A549 (cell line): Measurements from ENCODE around the gene SEC31B. TPM values are rescaled to one million over a fixed set of nuclear protein-coding genes. Genes with fewer than 3 reads are reported as not detected.

Source experiments
- ATAC-seq, 2 experiments: fragments of 200-7000 bp in 1 of 2; fragments of >200 bp in 1 of 2; cut with Nextera tagmentation in 1 of 2; cut with Tn5 transposase in 1 of 2; 3 replicates each; pipeline versions ENCODE4 v1.8.0 to v1.9.1; 2018 to 2020; ENCODE audit warnings: mild to moderate bottlenecking in 1 of 2, moderate library complexity in 1 of 2
- CTCF ChIA-PET: fragments of 300-600 bp; sonication (Branson Sonifier 250); formaldehyde crosslinking; extraction: SDS; loops from one replicate; lab custom pipeline; 2021; ENCODE audit warnings: antibody characterized with exemption, inconsistent platforms; lab: Yijun Ruan, JAX
- POLR2A ChIA-PET: fragments of 350-600 bp; formaldehyde crosslinking; extraction: SDS; loops from one replicate; lab custom pipeline; 2021; ENCODE audit warnings: antibody characterized with exemption, inconsistent platforms; lab: Yijun Ruan, JAX
- DNase-seq, 2 experiments: peaks; one replicate each; pipeline versions ENCODE4 v3.0.0 to v3.0.0-alpha.2; 2011 to 2016; ENCODE audit warnings: low read depth in 1 of 2, low spot score in 1 of 2
- FAIRE-seq: peaks from 2 replicates; lab custom pipeline; 2011; peaks lifted over from hg19 to GRCh38; lab: Jason Lieb, UNC
- H3K27ac ChIP-seq, 2 experiments: fragments of >200 bp; sonication (Bioruptor Twin); formaldehyde crosslinking; 3 replicates each; pipeline ENCODE4 v1.5.1; 2016 to 2017
- H3K4me1 ChIP-seq: fragments of >200 bp; sonication (Bioruptor Twin); formaldehyde crosslinking; 3 replicates; pipeline ENCODE4 v1.6.1; 2016
- H3K4me2 ChIP-seq: fragments of >200 bp; sonication (Bioruptor Twin); formaldehyde crosslinking; 3 replicates; pipeline ENCODE4 v1.6.1; 2016
- H3K4me3 ChIP-seq: fragments of >200 bp; sonication (Bioruptor Twin); formaldehyde crosslinking; 3 replicates; pipeline ENCODE4 v1.5.1; 2016
- H3K9me3 ChIP-seq: fragments of >200 bp; sonication (Bioruptor Twin); formaldehyde crosslinking; 3 replicates; pipeline ENCODE4 v1.6.1; 2016
- BCL3 ChIP-seq: fragments of >200 bp; sonication (Bioruptor Twin); formaldehyde crosslinking; IDR thresholded peaks from 3 replicates; pipeline ENCODE4 v1.6.1; 2016
- BHLHE40 ChIP-seq: IDR thresholded peaks from 2 replicates; pipeline ENCODE4 v1.6.1; 2012; ENCODE audit warnings: low read depth, low read length, inconsistent platforms
- CBX2 ChIP-seq: fragments of 200-600 bp; sonication (generic); IDR thresholded peaks from 2 replicates; pipeline ENCODE4 v1.6.1; 2016; ENCODE audit warnings: low read depth, mild to moderate bottlenecking, borderline replicate concordance
- CHD2 ChIP-seq: fragments of 150-350 bp; IDR thresholded peaks from 2 replicates; pipeline ENCODE4 v1.6.1; 2014; ENCODE audit warnings: low read length; ENCODE audit not compliant: partially characterized antibody
- EHF ChIP-seq: fragments of 250-450 bp; sonication (Bioruptor Pico); IDR thresholded peaks from 2 replicates; pipeline ENCODE4 v1.5.0; 2020; ENCODE audit warnings: mild to moderate bottlenecking
- EP300 ChIP-seq, 2 experiments: fragments of >200 bp; sonication (Bioruptor Twin); formaldehyde crosslinking; IDR thresholded peaks; 2 replicates in 1 of 2; 3 replicates in 1 of 2; pipeline ENCODE4 v1.6.1; 2016 to 2017
- ESRRA ChIP-seq: fragments of 150-350 bp; IDR thresholded peaks from 2 replicates; pipeline ENCODE4 v1.6.1; 2014; ENCODE audit warnings: mild to moderate bottlenecking, low read length, borderline replicate concordance
- GATA3 ChIP-seq: IDR thresholded peaks from 2 replicates; pipeline ENCODE4 v1.6.1; 2012; ENCODE audit warnings: borderline replicate concordance
- KDM1A ChIP-seq: fragments of 200-600 bp; sonication (generic); IDR thresholded peaks from 2 replicates; pipeline ENCODE4 v1.6.1; 2016; ENCODE audit warnings: low read depth, mild to moderate bottlenecking
- KDM5A ChIP-seq: fragments of 200-600 bp; sonication (generic); IDR thresholded peaks from 2 replicates; pipeline ENCODE4 v1.6.1; 2016; ENCODE audit warnings: antibody characterized with exemption, mild to moderate bottlenecking
- MAZ ChIP-seq: fragments of 150-350 bp; IDR thresholded peaks from 2 replicates; pipeline ENCODE4 v1.6.1; 2014; ENCODE audit warnings: antibody characterized with exemption, low read depth, low read length, borderline replicate concordance
- MYC ChIP-seq: IDR thresholded peaks from 2 replicates; pipeline ENCODE4 v1.6.1; 2012; ENCODE audit warnings: mild to moderate bottlenecking, inconsistent platforms, low read length, improper control_type of control experiment, borderline replicate concordance
- NPAS2 ChIP-seq: fragments of 250-450 bp; sonication (Bioruptor Pico); IDR thresholded peaks from 2 replicates; pipeline ENCODE4 v1.8.0; 2022; ENCODE audit warnings: mild to moderate bottlenecking, moderate library complexity, borderline replicate concordance
- NR3C1 ChIP-seq: fragments of >200 bp; sonication (Bioruptor Twin); formaldehyde crosslinking; IDR thresholded peaks from 3 replicates; pipeline ENCODE4 v1.6.1; 2017
- RARB ChIP-seq: fragments of 250-450 bp; sonication (Bioruptor Pico); IDR thresholded peaks from 2 replicates; pipeline ENCODE4 v1.8.0; 2021; ENCODE audit warnings: mild to moderate bottlenecking, moderate library complexity
- RCOR1 ChIP-seq: fragments of 150-350 bp; IDR thresholded peaks from 2 replicates; pipeline ENCODE4 v1.6.1; 2014; ENCODE audit warnings: antibody characterized with exemption, low read length, low read depth
- TP53 ChIP-seq: fragments of 250-450 bp; sonication (Bioruptor Pico); IDR thresholded peaks from 2 replicates; pipeline ENCODE4 v1.5.0; 2021; ENCODE audit warnings: mild to moderate bottlenecking, moderate library complexity
- ZC3H11A ChIP-seq: fragments of 450-650 bp; IDR thresholded peaks from 2 replicates; pipeline ENCODE4 v1.6.1; 2014; ENCODE audit warnings: antibody characterized with exemption, mild to moderate bottlenecking
- WGBS: methylation state at CpG from one replicate; pipeline ENCODE4 v1.1.6; 2017; ENCODE audit errors: missing lambda C conversion rate; 5-methylcytosine and 5-hydroxymethylcytosine counted together
- polyA plus RNA-seq, 4 experiments: library from polyadenylated mRNA; depleted of rRNA in 3 of 4; stranded (reverse); fragments of >200 nt; fragmentation: RNase III in 1 of 4; extraction: RNeasy Plus Mini Kit Qiagen cat#74134 plus additional on column Dnase treatment in 1 of 4; gene quantifications; 2 replicates in 3 of 4; 3 replicates in 1 of 4; pipeline ENCODE4 v1.2.3, GENCODE V29; 2011 to 2017
- TF ChIP-seq, protein P1 (sequence below): fragments of 450-650 bp; IDR thresholded peaks from 2 replicates; pipeline ENCODE4 v1.6.1; 2014; ENCODE audit warnings: antibody characterized with exemption
- TF ChIP-seq, protein P2 (sequence below): IDR thresholded peaks from 2 replicates; pipeline ENCODE4 v1.6.1; 2012
- TF ChIP-seq, protein P3 (sequence below): fragments of >200 bp; sonication (Bioruptor Twin); formaldehyde crosslinking; IDR thresholded peaks from 2 replicates; pipeline ENCODE4 v1.6.1; 2016
- TF ChIP-seq, protein P4 (sequence below): fragments of 150-350 bp; IDR thresholded peaks from 2 replicates; pipeline ENCODE4 v1.6.1; 2014; ENCODE audit warnings: low read depth, mild to moderate bottlenecking, low read length
- TF ChIP-seq, protein P5 (sequence below): IDR thresholded peaks from 2 replicates; pipeline ENCODE4 v1.6.1; 2012

Gene SEC31B
- polyA plus RNA-seq, 2 of the 4 experiments (the other 2 are of a cell fraction), result 6.2 to 7.1 TPM

DNA sequence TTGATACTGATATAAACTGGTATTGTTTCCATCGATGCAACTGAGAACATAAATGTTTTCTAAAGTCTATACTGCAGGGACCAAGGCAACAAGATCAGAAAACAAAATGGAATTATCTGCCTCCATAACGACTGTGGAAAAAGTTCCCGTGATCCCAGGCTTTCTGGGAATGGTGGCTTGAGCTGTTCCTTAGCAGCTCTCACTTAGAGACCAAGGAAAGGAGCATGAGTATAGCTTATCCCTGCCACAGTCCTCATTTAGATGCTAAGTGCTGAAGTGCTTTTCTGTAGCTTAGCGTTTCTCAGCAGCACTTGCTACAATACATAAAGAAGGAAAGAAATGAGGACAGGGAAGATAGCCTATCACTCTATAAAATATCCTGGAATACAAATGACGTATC is 51.3 kb downstream of the SEC31B start:
- Histone ChIP-seq H3K4me2 (no peak overlapping the region), H3K27ac (no peak overlapping the region), H3K4me1 (no peaks in the 10 kb centered on the region), H3K4me3 (no peak overlapping the region), H3K9me3 (no peaks in the 10 kb centered on the region)
- CTCF ChIA-PET, result interaction anchor here (0.6 to 4.1 kb wide), 8 partner anchors 14 to 410 kb away, joined by 3 to 27 read pairs (median 4); no protein-coding TSS in a partner anchor
- DNase-seq (no peak), ATAC-seq (no peak), FAIRE-seq (no peak)
- no peak for TF ChIP-seq NPAS2 (CRISPR knock-in tag)
- POLR2A ChIA-PET, result no interaction called here
- WGBS, result 25% methylated on average over 5 of the region's 5 CpGs

DNA sequence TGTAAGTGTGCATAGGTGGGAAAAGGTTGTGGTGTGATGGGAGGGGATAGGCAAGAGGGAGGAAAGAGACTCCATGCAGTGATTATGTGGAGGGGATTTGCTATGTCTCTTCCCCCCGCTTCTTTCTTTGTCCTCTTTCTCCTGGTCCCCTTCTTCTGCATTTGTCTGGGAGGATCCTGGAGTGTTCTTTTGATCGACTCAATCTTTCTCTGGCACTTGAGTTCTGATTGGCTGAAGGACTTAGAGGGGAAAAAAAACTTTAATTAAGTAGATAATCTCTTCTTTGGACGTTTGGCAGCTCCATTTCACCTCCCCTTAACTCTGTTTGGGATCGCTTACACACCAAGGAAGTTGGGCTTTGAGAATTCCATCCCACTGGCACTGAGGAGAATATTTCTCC is 57.0 kb downstream of the SEC31B start, which contains the start of gene WNT8B:
WNT8B (plus strand) TSS at position 301 of the 400 bp plus-strand sequence. CDS start 160 bp downstream, outside the sequence.
- CTCF ChIA-PET, result interaction anchor here (0.6 to 2.2 kb wide), 5 partner anchors 12 to 531 kb away, joined by 3 to 10 read pairs (median 4); partner anchors contain the start of gene HIF1AN
- POLR2A ChIA-PET, result no interaction called here

GRCh38 chr10:100448951-100449350 is 70.7 kb downstream of the SEC31B start:
- no peak for TF ChIP-seq TP53 (CRISPR knock-in tag)
- no peak for TF ChIP-seq BHLHE40
- TF ChIP-seq NR3C1, result no peak
- TF ChIP-seq CBX2, result no peak
- TF ChIP-seq CHD2, result no peak
- no peak for TF ChIP-seq EP300 (IDR thresholded peaks at IDR 0.05)
- no peak for TF ChIP-seq MYC
- TF ChIP-seq RCOR1, result no peak
- TF ChIP-seq, protein P1, sequence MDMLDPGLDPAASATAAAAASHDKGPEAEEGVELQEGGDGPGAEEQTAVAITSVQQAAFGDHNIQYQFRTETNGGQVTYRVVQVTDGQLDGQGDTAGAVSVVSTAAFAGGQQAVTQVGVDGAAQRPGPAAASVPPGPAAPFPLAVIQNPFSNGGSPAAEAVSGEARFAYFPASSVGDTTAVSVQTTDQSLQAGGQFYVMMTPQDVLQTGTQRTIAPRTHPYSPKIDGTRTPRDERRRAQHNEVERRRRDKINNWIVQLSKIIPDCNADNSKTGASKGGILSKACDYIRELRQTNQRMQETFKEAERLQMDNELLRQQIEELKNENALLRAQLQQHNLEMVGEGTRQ, result no peak
- no peak for TF ChIP-seq RARB (CRISPR knock-in tag)
- no peak for TF ChIP-seq GATA3
- TF ChIP-seq, protein P2, sequence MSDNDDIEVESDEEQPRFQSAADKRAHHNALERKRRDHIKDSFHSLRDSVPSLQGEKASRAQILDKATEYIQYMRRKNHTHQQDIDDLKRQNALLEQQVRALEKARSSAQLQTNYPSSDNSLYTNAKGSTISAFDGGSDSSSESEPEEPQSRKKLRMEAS, result no peak
- no peak for TF ChIP-seq ZC3H11A
- TF ChIP-seq BCL3, result no peak
- TF ChIP-seq ESRRA, result no peak
- Histone ChIP-seq H3K4me2 (no peak overlapping the region), H3K4me1 (no peaks in the 10 kb centered on the region), H3K4me3 (no peak overlapping the region), H3K9me3 (no peaks in the 10 kb centered on the region), H3K27ac (no peak overlapping the region)
- ATAC-seq (no peak), FAIRE-seq (no peak), DNase-seq (no peak)
- 40% methylated on average over 4 of the region's 4 CpGs for WGBS
- ChIA-PET CTCF (interaction anchor here (1.2 to 5.9 kb wide), 2 partner anchors 15 to 63 kb away, joined by 4 to 28 read pairs; no protein-coding TSS in a partner anchor), POLR2A (no interaction called here)

More for the DNA sequence above, 57.0 kb downstream of the SEC31B start, which contains the start of gene WNT8B:
- TF ChIP-seq, protein P1, result no peak
- TF ChIP-seq, protein P3, sequence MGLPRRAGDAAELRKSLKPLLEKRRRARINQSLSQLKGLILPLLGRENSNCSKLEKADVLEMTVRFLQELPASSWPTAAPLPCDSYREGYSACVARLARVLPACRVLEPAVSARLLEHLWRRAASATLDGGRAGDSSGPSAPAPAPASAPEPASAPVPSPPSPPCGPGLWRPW, result no peak
- TF ChIP-seq EHF (CRISPR knock-in tag) (no peak), MAZ (no peak), KDM1A (no peak), RARB (CRISPR knock-in tag) (no peak), KDM5A (no peak)
- TF ChIP-seq, protein P4, sequence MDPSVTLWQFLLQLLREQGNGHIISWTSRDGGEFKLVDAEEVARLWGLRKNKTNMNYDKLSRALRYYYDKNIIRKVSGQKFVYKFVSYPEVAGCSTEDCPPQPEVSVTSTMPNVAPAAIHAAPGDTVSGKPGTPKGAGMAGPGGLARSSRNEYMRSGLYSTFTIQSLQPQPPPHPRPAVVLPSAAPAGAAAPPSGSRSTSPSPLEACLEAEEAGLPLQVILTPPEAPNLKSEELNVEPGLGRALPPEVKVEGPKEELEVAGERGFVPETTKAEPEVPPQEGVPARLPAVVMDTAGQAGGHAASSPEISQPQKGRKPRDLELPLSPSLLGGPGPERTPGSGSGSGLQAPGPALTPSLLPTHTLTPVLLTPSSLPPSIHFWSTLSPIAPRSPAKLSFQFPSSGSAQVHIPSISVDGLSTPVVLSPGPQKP, result no peak
- TF ChIP-seq, protein P5, sequence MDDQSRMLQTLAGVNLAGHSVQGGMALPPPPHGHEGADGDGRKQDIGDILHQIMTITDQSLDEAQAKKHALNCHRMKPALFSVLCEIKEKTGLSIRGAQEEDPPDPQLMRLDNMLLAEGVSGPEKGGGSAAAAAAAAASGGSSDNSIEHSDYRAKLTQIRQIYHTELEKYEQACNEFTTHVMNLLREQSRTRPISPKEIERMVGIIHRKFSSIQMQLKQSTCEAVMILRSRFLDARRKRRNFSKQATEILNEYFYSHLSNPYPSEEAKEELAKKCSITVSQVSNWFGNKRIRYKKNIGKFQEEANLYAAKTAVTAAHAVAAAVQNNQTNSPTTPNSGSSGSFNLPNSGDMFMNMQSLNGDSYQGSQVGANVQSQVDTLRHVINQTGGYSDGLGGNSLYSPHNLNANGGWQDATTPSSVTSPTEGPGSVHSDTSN, result no peak
- 37% methylated on average over 4 of the region's 4 CpGs for WGBS
- Histone ChIP-seq H3K9me3 (no peaks in the 10 kb centered on the region), H3K27ac (no peak within 1 kb of the TSS), H3K4me2 (no peak within 1 kb of the TSS), H3K4me3 (no peak within 1 kb of the TSS), H3K4me1 (no peaks in the 10 kb centered on the region)
- DNase-seq (no peak), ATAC-seq (no peak), FAIRE-seq (no peak)
